Activated naive CD8-positive, alpha-beta T cell treated with anti-CD3 and anti-CD28 coated beads, Interleukin-2, amount 50 U/mL, for 24 hours (primary cell): Measurements from ENCODE around the gene MEF2C.

ENCODE experiments used
- ATAC-seq: fragments of 150-1000 bp; cut with Tn5 transposase; one replicate; pipeline ENCODE4 v1.10.0; 2021
- DNase-seq: peaks from one replicate; pipeline ENCODE4 v3.0.0; 2021
- H3K27ac Mint-ChIP-seq: one replicate; pipeline ENCODE4 v1.8.0; 2021; ENCODE audit warnings: mild to moderate bottlenecking, mixed read lengths
- H3K27me3 Mint-ChIP-seq: one replicate; pipeline ENCODE4 v1.8.0; 2021; ENCODE audit warnings: mixed read lengths
- H3K36me3 Mint-ChIP-seq: one replicate; pipeline ENCODE4 v1.8.0; 2021; ENCODE audit warnings: low read depth, mixed read lengths
- H3K4me1 Mint-ChIP-seq: one replicate; pipeline ENCODE4 v1.8.0; 2021; ENCODE audit warnings: mixed read lengths
- H3K4me3 Mint-ChIP-seq: one replicate; pipeline ENCODE4 v1.8.0; 2021; ENCODE audit warnings: mild to moderate bottlenecking, moderate library complexity, mixed read lengths
- H3K9me3 Mint-ChIP-seq: one replicate; pipeline ENCODE4 v1.8.0; 2021; ENCODE audit warnings: mixed read lengths

MEF2C gene

GRCh38 chr5:88897748-88898147 is 14.8 kb upstream of the MEF2C start:
- ATAC-seq, result no peak
- Mint-ChIP-seq H3K27ac (no peak overlapping the region), H3K27me3 (peaks cover 3% of the 10 kb centered on the region), H3K36me3 (no peaks in the 10 kb centered on the region), H3K4me3 (no peak overlapping the region), H3K9me3 (no peaks in the 10 kb centered on the region), H3K4me1 (no peaks in the 10 kb centered on the region)
- no peak for DNase-seq

GRCh38 chr5:88895681-88896501 is 12.9 kb upstream of the MEF2C start:
- H3K36me3 Mint-ChIP-seq, result no peaks in the 10 kb centered on the region
- no peak for ATAC-seq
- H3K4me3 Mint-ChIP-seq, result no peak overlapping the region
- no peak overlapping the region for H3K27ac Mint-ChIP-seq
- peaks cover 13% of the 10 kb centered on the region for H3K27me3 Mint-ChIP-seq
- H3K4me1 Mint-ChIP-seq, result no peaks in the 10 kb centered on the region
- no peak for DNase-seq
- H3K9me3 Mint-ChIP-seq, result no peaks in the 10 kb centered on the region

- DNase-seq (no peak), ATAC-seq (no peak)
- Mint-ChIP-seq H3K27me3 (peaks cover 38% of the 10 kb centered on the region), H3K36me3 (no peaks in the 10 kb centered on the region), H3K4me1 (peaks cover 7% of the 10 kb centered on the region), H3K27ac (no peak overlapping the region), H3K9me3 (no peaks in the 10 kb centered on the region), H3K4me3 (no peak overlapping the region)
Observed at GRCh38 chr5:88892669-88893068, 9.7 kb upstream of the MEF2C start.

GRCh38 chr5:88890070-88890781 is 7.2 kb upstream of the MEF2C start:
- Mint-ChIP-seq H3K4me3 (peak overlapping the region; percentile 69), H3K4me1 (peaks cover 11% of the 10 kb centered on the region), H3K27ac (no peak overlapping the region), H3K9me3 (no peaks in the 10 kb centered on the region), H3K27me3 (peaks cover 53% of the 10 kb centered on the region), H3K36me3 (no peaks in the 10 kb centered on the region)
- no peak for ATAC-seq
- DNase-seq, result no peak

- DNase-seq (peak; percentile 7), ATAC-seq (peak; percentile 40)
- H3K36me3 Mint-ChIP-seq, result no peaks in the 10 kb centered on the region
- peaks cover 60% of the 10 kb centered on the region for H3K27me3 Mint-ChIP-seq
- H3K27ac Mint-ChIP-seq, result peak overlapping the region; percentile 54
- H3K4me1 Mint-ChIP-seq, result peaks cover 11% of the 10 kb centered on the region
- peak overlapping the region; percentile 69 for H3K4me3 Mint-ChIP-seq
- H3K9me3 Mint-ChIP-seq, result no peaks in the 10 kb centered on the region
Observed at GRCh38 chr5:88889189-88890069, 6.4 kb upstream of the MEF2C start.

GRCh38 chr5:88888848-88889188 is 5.8 kb upstream of the MEF2C start:
- Mint-ChIP-seq H3K4me3 (peak overlapping the region; percentile 69), H3K4me1 (peaks cover 18% of the 10 kb centered on the region), H3K27me3 (peaks cover 66% of the 10 kb centered on the region), H3K27ac (peak overlapping the region; percentile 58), H3K9me3 (no peaks in the 10 kb centered on the region), H3K36me3 (no peaks in the 10 kb centered on the region)
- ATAC-seq, result no peak
- no peak for DNase-seq

GRCh38 chr5:88888291-88888690 is 5.3 kb upstream of the MEF2C start:
- no peak for DNase-seq
- no peak overlapping the region for H3K4me3 Mint-ChIP-seq
- peak overlapping the region; percentile 58 for H3K27ac Mint-ChIP-seq
- no peaks in the 10 kb centered on the region for H3K36me3 Mint-ChIP-seq
- no peaks in the 10 kb centered on the region for H3K9me3 Mint-ChIP-seq
- H3K4me1 Mint-ChIP-seq, result peaks cover 22% of the 10 kb centered on the region
- no peak for ATAC-seq
- peaks cover 71% of the 10 kb centered on the region for H3K27me3 Mint-ChIP-seq

GRCh38 chr5:88887342-88887741 is 4.4 kb upstream of the MEF2C start:
- Mint-ChIP-seq H3K27me3 (peaks cover 74% of the 10 kb centered on the region), H3K4me3 (no peak overlapping the region), H3K4me1 (peaks cover 28% of the 10 kb centered on the region), H3K36me3 (no peaks in the 10 kb centered on the region), H3K9me3 (no peaks in the 10 kb centered on the region), H3K27ac (no peak overlapping the region)
- no peak for ATAC-seq
- DNase-seq, result no peak

GRCh38 chr5:88886746-88887341 is 3.9 kb upstream of the MEF2C start:
- no peaks in the 10 kb centered on the region for H3K9me3 Mint-ChIP-seq
- no peak overlapping the region for H3K4me3 Mint-ChIP-seq
- no peak overlapping the region for H3K27ac Mint-ChIP-seq
- DNase-seq (no peak), ATAC-seq (no peak)
- H3K36me3 Mint-ChIP-seq, result no peaks in the 10 kb centered on the region
- H3K27me3 Mint-ChIP-seq, result peaks cover 74% of the 10 kb centered on the region
- H3K4me1 Mint-ChIP-seq, result peaks cover 31% of the 10 kb centered on the region

- peaks cover 31% of the 10 kb centered on the region for H3K4me1 Mint-ChIP-seq
- H3K9me3 Mint-ChIP-seq, result no peaks in the 10 kb centered on the region
- H3K27ac Mint-ChIP-seq, result peak overlapping the region; percentile 58
- H3K36me3 Mint-ChIP-seq, result no peaks in the 10 kb centered on the region
- no peak for ATAC-seq
- H3K4me3 Mint-ChIP-seq, result peak overlapping the region; percentile 62
- H3K27me3 Mint-ChIP-seq, result peaks cover 79% of the 10 kb centered on the region
- DNase-seq, result no peak
Observed at GRCh38 chr5:88886252-88886651, 3.3 kb upstream of the MEF2C start.

- Mint-ChIP-seq H3K9me3 (no peaks in the 10 kb centered on the region), H3K4me1 (peaks cover 31% of the 10 kb centered on the region), H3K4me3 (no peak overlapping the region), H3K36me3 (no peaks in the 10 kb centered on the region), H3K27me3 (peaks cover 79% of the 10 kb centered on the region), H3K27ac (no peak overlapping the region)
- no peak for DNase-seq
- no peak for ATAC-seq
Observed at GRCh38 chr5:88885002-88885401, 2.0 kb upstream of the MEF2C start.

GRCh38 chr5:88884608-88884877 is 1.6 kb upstream of the MEF2C start:
- H3K36me3 Mint-ChIP-seq, result no peaks in the 10 kb centered on the region
- H3K9me3 Mint-ChIP-seq, result no peaks in the 10 kb centered on the region
- ATAC-seq (no peak), DNase-seq (no peak)
- H3K4me1 Mint-ChIP-seq, result peaks cover 29% of the 10 kb centered on the region
- no peak overlapping the region for H3K27ac Mint-ChIP-seq
- peaks cover 79% of the 10 kb centered on the region for H3K27me3 Mint-ChIP-seq
- peak overlapping the region; percentile 90 for H3K4me3 Mint-ChIP-seq

- ATAC-seq (peak; percentile 50), DNase-seq (peak; percentile 23)
- H3K27ac Mint-ChIP-seq, result peak overlapping the region; percentile 87
- H3K4me1 Mint-ChIP-seq, result peaks cover 28% of the 10 kb centered on the region
- H3K4me3 Mint-ChIP-seq, result peak overlapping the region; percentile 90
- H3K9me3 Mint-ChIP-seq, result no peaks in the 10 kb centered on the region
- H3K27me3 Mint-ChIP-seq, result peaks cover 77% of the 10 kb centered on the region
- no peaks in the 10 kb centered on the region for H3K36me3 Mint-ChIP-seq
Observed at GRCh38 chr5:88883836-88884607, 1.0 kb upstream of the MEF2C start.
